Measurements from ENCODE around the gene DDX5.
"Not testable (repeated sequence)": the region's sequence is repeated elsewhere in the genome, so short reads cannot be mapped to it uniquely, and the experiment has no call there.

DDX5 gene

GRCh38 chr17:64472564-64472963 lies 33.5 kb downstream of the DDX5 start:
- no peak for TF ChIP-seq JUND (IDR thresholded peaks at IDR 0.05; ENCODE audit: low read depth)
- in situ Hi-C loops (cut with HindIII; ENCODE audit: low pct_unique_long_range_greater_than_20kb, low sequenced_read_pairs): no loop called here
- no peak for DNase-seq (ENCODE audit: low read depth in 1 of 2, low spot score in 1 of 2)

- DNase-seq (ENCODE audit: low read depth in 1 of 2, low spot score in 1 of 2): no peak
- in situ Hi-C loops (cut with HindIII; ENCODE audit: low pct_unique_long_range_greater_than_20kb, low sequenced_read_pairs): no loop called here
- TF ChIP-seq JUND (IDR thresholded peaks at IDR 0.05; ENCODE audit: low read depth): no peak
Observed at GRCh38 chr17:64471440-64471839, 34.6 kb downstream of the DDX5 start.

GRCh38 chr17:64470625-64471024 lies 35.5 kb downstream of the DDX5 start:
- in situ Hi-C loops (cut with HindIII; ENCODE audit: low pct_unique_long_range_greater_than_20kb, low sequenced_read_pairs): no loop called here
- TF ChIP-seq JUND (IDR thresholded peaks at IDR 0.05; ENCODE audit: low read depth): no peak
- no peak for DNase-seq (ENCODE audit: low read depth in 1 of 2, low spot score in 1 of 2)

GRCh38 chr17:64466834-64467233 lies 39.3 kb downstream of the DDX5 start:
- in situ Hi-C loops (cut with HindIII; ENCODE audit: low pct_unique_long_range_greater_than_20kb, low sequenced_read_pairs); DNase-seq (ENCODE audit: low read depth in 1 of 2, low spot score in 1 of 2): not testable (repeated sequence)

GRCh38 chr17:64466019-64466735 lies 39.9 kb downstream of the DDX5 start:
- in situ Hi-C loops (cut with HindIII; ENCODE audit: low pct_unique_long_range_greater_than_20kb, low sequenced_read_pairs): no loop called here
- no peak for DNase-seq (ENCODE audit: low read depth in 1 of 2, low spot score in 1 of 2)
- no peak for TF ChIP-seq JUND (IDR thresholded peaks at IDR 0.05; ENCODE audit: low read depth)

GRCh38 chr17:64461788-64462187 lies 44.3 kb downstream of the DDX5 start:
- in situ Hi-C loops (cut with HindIII; ENCODE audit: low pct_unique_long_range_greater_than_20kb, low sequenced_read_pairs): no loop called here
- DNase-seq (ENCODE audit: low read depth in 1 of 2, low spot score in 1 of 2): no peak

GRCh38 chr17:64460955-64461354 lies 45.1 kb downstream of the DDX5 start:
- no peak for TF ChIP-seq JUND (IDR thresholded peaks at IDR 0.05; ENCODE audit: low read depth)
- in situ Hi-C loops (cut with HindIII; ENCODE audit: low pct_unique_long_range_greater_than_20kb, low sequenced_read_pairs): no loop called here
- no peak for DNase-seq (ENCODE audit: low read depth in 1 of 2, low spot score in 1 of 2)

More at GRCh38 chr17:64461788-64462187, 44.3 kb downstream of the DDX5 start:
- no peak for TF ChIP-seq JUND (IDR thresholded peaks at IDR 0.05; ENCODE audit: low read depth)

- in situ Hi-C loops (cut with HindIII; ENCODE audit: low pct_unique_long_range_greater_than_20kb, low sequenced_read_pairs); DNase-seq (ENCODE audit: low read depth in 1 of 2, low spot score in 1 of 2): not testable (repeated sequence)
Observed at GRCh38 chr17:64459818-64460217, 46.3 kb downstream of the DDX5 start.

GRCh38 chr17:64459284-64459747 lies 46.8 kb downstream of the DDX5 start:
- in situ Hi-C loops (cut with HindIII; ENCODE audit: low pct_unique_long_range_greater_than_20kb, low sequenced_read_pairs): no loop called here
- no peak for TF ChIP-seq JUND (IDR thresholded peaks at IDR 0.05; ENCODE audit: low read depth)

GRCh38 chr17:64458756-64459155 lies 47.3 kb downstream of the DDX5 start:
- in situ Hi-C loops (cut with HindIII; ENCODE audit: low pct_unique_long_range_greater_than_20kb, low sequenced_read_pairs): no loop called here
- no peak for DNase-seq (ENCODE audit: low read depth in 1 of 2, low spot score in 1 of 2)
- TF ChIP-seq JUND (IDR thresholded peaks at IDR 0.05; ENCODE audit: low read depth): no peak

More at GRCh38 chr17:64459284-64459747, 46.8 kb downstream of the DDX5 start:
- DNase-seq (ENCODE audit: low read depth in 1 of 2, low spot score in 1 of 2): no peak

GRCh38 chr17:64457156-64457555 lies 48.9 kb downstream of the DDX5 start:
- in situ Hi-C loops (cut with HindIII; ENCODE audit: low pct_unique_long_range_greater_than_20kb, low sequenced_read_pairs): no loop called here

GRCh38 chr17:64455993-64456885 lies 49.9 kb downstream of the DDX5 start:
- DNase-seq (ENCODE audit: low read depth in 1 of 2, low spot score in 1 of 2): no peak
- TF ChIP-seq JUND (IDR thresholded peaks at IDR 0.05; ENCODE audit: low read depth): no peak
- in situ Hi-C loops (cut with HindIII; ENCODE audit: low pct_unique_long_range_greater_than_20kb, low sequenced_read_pairs): no loop called here

More at GRCh38 chr17:64457156-64457555, 48.9 kb downstream of the DDX5 start:
- DNase-seq (ENCODE audit: low read depth in 1 of 2, low spot score in 1 of 2): no peak
- no peak for TF ChIP-seq JUND (IDR thresholded peaks at IDR 0.05; ENCODE audit: low read depth)

GRCh38 chr17:64449545-64449944 lies 56.5 kb downstream of the DDX5 start:
- no peak for TF ChIP-seq JUND (IDR thresholded peaks at IDR 0.05; ENCODE audit: low read depth)
- in situ Hi-C loops (cut with HindIII; ENCODE audit: low pct_unique_long_range_greater_than_20kb, low sequenced_read_pairs): no loop called here

More at GRCh38 chr17:64449545-64449944, 56.5 kb downstream of the DDX5 start:
- DNase-seq (ENCODE audit: low read depth in 1 of 2, low spot score in 1 of 2): no peak

Data from T47D (cell line).